HEK293 (cell line): Measurements from ENCODE around the gene OR2B3.

Experiments used
- CTCF ChIA-PET: fragments of 350-600 bp; formaldehyde crosslinking; extraction: SDS; loops from one replicate; lab custom pipeline; 2021; ENCODE audit warnings: antibody characterized with exemption; lab: Yijun Ruan, JAX
- POLR2A ChIA-PET: fragments of 300-600 bp; formaldehyde crosslinking; extraction: SDS; loops from one replicate; lab custom pipeline; 2020; ENCODE audit warnings: antibody characterized with exemption, inconsistent platforms; lab: Yijun Ruan, JAX
- H3K27ac ChIP-seq: fragments of 200-500 bp; sonication (Bioruptor generic); 2 replicates; pipeline ENCODE4 v1.5.1; 2014; ENCODE audit warnings: low read depth, low read length, control low read depth, inconsistent platforms; ENCODE audit errors: extremely low read depth
- H3K36me3 ChIP-seq, 2 experiments: fragments of 200-500 bp in 1 of 2; sonication (Bioruptor generic) in 1 of 2; 1 replicate in 1 of 2; 2 replicates in 1 of 2; pipeline ENCODE4 v1.5.1; 2014 to 2017; ENCODE audit warnings: inconsistent platforms in 2 of 2, low read length in 2 of 2; ENCODE audit not compliant: control insufficient read depth in 2 of 2, insufficient read depth in 1 of 2
- H3K4me1 ChIP-seq: fragments of 200-500 bp; sonication (Bioruptor generic); 2 replicates; pipeline ENCODE4 v1.5.1; 2014; ENCODE audit warnings: mild to moderate bottlenecking, low read length, inconsistent platforms; ENCODE audit not compliant: control insufficient read depth, insufficient read depth
- H3K4me3 ChIP-seq: 2 replicates; pipeline ENCODE4 v1.5.1; 2011; ENCODE audit warnings: low read depth, mild to moderate bottlenecking, control low read depth, low read length, moderate library complexity
- H3K9me3 ChIP-seq: fragments of 200-500 bp; sonication (Bioruptor generic); 2 replicates; pipeline ENCODE4 v1.5.1; 2014; ENCODE audit warnings: low read depth, low read length, inconsistent platforms; ENCODE audit not compliant: control insufficient read depth, insufficient read depth
- GLIS2 ChIP-seq: fragments of 450-650 bp; formaldehyde crosslinking; IDR thresholded peaks from 2 replicates; pipeline ENCODE4 v1.5.1; 2016; ENCODE audit warnings: missing biosample characterization, missing genetic modification characterization
- PRDM10 ChIP-seq: fragments of 450-650 bp; formaldehyde crosslinking; IDR thresholded peaks from 2 replicates; pipeline ENCODE4 v1.5.1; 2016; ENCODE audit warnings: missing biosample characterization, missing genetic modification characterization
- ZNF311 ChIP-seq: fragments of 450-650 bp; formaldehyde crosslinking; IDR thresholded peaks from 2 replicates; pipeline ENCODE4 v1.5.1; 2017; ENCODE audit warnings: missing biosample characterization, missing genetic modification characterization, borderline replicate concordance
- ZNF488 ChIP-seq: fragments of 450-650 bp; formaldehyde crosslinking; IDR thresholded peaks from 2 replicates; pipeline ENCODE4 v1.5.1; 2016; ENCODE audit warnings: missing biosample characterization, missing genetic modification characterization
- ZNF501 ChIP-seq: fragments of 450-650 bp; formaldehyde crosslinking; IDR thresholded peaks from 2 replicates; pipeline ENCODE4 v1.5.1; 2016; ENCODE audit warnings: missing biosample characterization, missing genetic modification characterization
- ZNF549 ChIP-seq: fragments of 450-650 bp; IDR thresholded peaks from 2 replicates; pipeline ENCODE4 v1.5.1; 2018; ENCODE audit warnings: missing biosample characterization, missing genetic modification characterization, mild to moderate bottlenecking, inconsistent platforms, moderate library complexity
- ZNF610 ChIP-seq: fragments of 450-650 bp; formaldehyde crosslinking; IDR thresholded peaks from 2 replicates; pipeline ENCODE4 v1.5.1; 2016; ENCODE audit warnings: missing biosample characterization, missing genetic modification characterization, borderline replicate concordance

The OR2B3 gene

GRCh38 chr6:29045075-29045474 lies 42.0 kb downstream of the OR2B3 start, which contains the start of gene OR2W1:
Gene OR2W1, minus strand, starts transcription at chr6:29045175. Its CDS starts 0 bp downstream, at chr6:29045175.
- H3K4me1 ChIP-seq = no peaks in the 10 kb centered on the region
- no peaks in the 10 kb centered on the region for H3K36me3 ChIP-seq
- no peak within 1 kb of the TSS for H3K4me3 ChIP-seq
- ChIA-PET POLR2A (no interaction called here), CTCF (no interaction called here)
- H3K27ac ChIP-seq = no peak within 1 kb of the TSS
- no peaks in the 10 kb centered on the region for H3K9me3 ChIP-seq
- TF ChIP-seq ZNF488 (tag by site-specific recombination) (no peak), ZNF549 (no peak), PRDM10 (tag by site-specific recombination) (no peak), GLIS2 (tag by site-specific recombination) (no peak), ZNF501 (tag by site-specific recombination) (no peak), ZNF311 (tag by site-specific recombination) (no peak), ZNF610 (tag by site-specific recombination) (no peak)
- TF ChIP-seq, all 188 proteins: peak for 0
